GM21529 (cell line): ENCODE data around the gene ZBTB45.
"Not testable (repeated sequence)": the region's sequence is repeated elsewhere in the genome, so short reads cannot be mapped to it uniquely, and the experiment has no call there.

Source experiments
- ATAC-seq: cut with Tn5 transposase; IDR thresholded peaks from one replicate; pipeline ENCODE4 v1.9.1; 2021; ENCODE audit not compliant: unreplicated experiment

ZBTB45 gene

DNA sequence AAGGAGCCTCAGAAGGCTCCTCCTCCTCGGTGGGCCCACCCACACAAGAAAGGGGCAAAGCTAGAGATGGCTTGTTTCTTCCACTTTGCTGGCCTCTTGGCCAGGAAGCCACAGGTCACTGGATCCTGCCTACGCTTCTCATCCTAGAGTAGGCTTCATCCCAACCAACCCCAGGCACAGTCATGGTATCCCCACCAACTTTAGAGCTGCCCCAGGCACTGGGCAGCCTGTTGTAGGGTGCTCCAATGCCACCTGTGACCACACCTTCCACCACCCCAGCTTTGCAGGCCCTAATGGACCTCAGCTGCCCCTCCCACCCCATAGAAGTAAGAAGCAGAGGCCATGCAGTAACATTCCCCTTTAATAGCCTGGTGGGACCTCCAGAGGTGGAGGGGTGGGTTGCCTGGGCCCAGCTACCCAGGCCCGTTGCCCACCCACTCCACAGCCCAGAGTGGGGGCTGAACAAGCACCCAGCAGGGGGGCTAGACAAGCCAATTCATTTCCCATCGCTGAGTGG is 35.8 kb upstream of the ZBTB45 start:
- no peak for ATAC-seq

- ATAC-seq: peak; percentile 27
These were observed 35.1 kb upstream of the ZBTB45 start, which contains the start of gene CHMP2A for GRCh38 chr19:58554494-58555368. TSS of gene CHMP2A (minus strand) at chr19:58555105. CDS start at chr19:58554212, 893 bp downstream.

DNA sequence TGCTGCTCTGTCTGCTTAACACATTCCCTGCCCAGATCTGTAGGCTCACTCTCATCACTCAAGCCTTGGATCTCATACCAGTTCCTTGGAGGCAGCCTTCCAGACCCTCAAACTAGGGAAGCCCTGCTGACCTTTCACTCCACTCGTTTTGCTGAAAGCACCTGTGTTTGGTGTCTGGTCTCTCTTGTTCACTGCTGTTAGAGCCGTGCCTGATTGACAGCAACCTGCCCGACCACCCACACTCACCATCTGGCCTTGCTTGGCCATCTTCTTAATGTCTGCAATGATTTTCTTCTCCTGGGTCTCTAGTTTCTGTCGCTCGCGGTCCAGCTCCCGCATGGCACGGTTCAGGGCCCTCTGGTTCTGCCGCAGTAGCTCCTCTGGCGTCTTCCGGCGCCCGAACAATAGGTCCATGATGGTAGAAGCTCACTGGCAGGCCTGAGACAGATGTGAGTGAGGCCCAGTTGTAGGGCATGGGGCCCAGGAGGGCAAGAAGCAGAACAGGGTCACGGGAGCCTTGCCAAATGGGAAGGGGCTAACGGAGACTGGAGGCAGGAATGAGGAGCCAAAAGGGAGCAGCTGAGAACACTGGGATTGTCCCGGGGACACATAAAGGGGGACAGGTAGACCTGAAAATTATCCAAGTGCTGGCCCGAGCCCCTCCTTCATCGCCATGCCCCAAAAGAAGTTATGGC is 34.3 kb upstream of the ZBTB45 start:
- no peak for ATAC-seq

DNA sequence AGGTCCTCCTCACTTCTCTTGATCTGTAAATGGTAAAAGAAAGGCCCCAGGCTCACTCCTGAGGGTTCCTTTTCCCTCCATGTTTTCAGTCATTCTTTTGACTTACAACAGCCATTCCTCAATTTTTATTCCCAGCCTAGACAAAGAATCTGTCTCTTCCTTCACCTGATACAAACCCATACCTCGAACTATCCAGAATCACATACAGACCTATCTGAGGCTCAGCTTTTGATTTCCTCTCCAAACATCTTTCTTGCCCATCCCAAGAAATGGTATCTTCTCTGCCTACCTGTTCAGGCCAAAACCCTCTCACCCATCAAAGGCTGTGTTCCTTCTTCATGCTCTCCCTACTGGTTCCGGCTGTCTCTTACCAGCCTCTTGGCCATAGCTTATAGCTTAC is 33.0 kb upstream of the ZBTB45 start:
- no peak for ATAC-seq

GRCh38 chr19:58551577-58552471 is 32.2 kb upstream of the ZBTB45 start:
- no peak for ATAC-seq

DNA sequence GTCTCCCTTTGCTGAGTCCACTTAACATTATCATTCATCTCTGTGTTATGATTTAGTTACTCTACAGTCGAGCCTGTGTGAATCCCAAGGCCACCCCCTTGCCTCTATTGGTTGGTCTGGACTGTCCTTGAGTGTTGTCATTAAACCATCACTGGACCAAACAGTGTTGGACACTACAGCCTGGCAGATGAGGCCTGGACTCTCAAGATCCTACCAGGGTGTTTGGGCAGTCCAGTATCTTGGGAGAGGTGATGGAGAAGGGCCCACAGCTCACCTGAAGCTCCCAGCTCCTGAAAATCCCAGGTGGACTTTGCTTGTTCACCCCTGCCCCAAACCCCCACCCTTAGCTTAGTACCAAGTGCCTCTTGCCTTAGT is 31.5 kb upstream of the ZBTB45 start:
- no peak for ATAC-seq

DNA sequence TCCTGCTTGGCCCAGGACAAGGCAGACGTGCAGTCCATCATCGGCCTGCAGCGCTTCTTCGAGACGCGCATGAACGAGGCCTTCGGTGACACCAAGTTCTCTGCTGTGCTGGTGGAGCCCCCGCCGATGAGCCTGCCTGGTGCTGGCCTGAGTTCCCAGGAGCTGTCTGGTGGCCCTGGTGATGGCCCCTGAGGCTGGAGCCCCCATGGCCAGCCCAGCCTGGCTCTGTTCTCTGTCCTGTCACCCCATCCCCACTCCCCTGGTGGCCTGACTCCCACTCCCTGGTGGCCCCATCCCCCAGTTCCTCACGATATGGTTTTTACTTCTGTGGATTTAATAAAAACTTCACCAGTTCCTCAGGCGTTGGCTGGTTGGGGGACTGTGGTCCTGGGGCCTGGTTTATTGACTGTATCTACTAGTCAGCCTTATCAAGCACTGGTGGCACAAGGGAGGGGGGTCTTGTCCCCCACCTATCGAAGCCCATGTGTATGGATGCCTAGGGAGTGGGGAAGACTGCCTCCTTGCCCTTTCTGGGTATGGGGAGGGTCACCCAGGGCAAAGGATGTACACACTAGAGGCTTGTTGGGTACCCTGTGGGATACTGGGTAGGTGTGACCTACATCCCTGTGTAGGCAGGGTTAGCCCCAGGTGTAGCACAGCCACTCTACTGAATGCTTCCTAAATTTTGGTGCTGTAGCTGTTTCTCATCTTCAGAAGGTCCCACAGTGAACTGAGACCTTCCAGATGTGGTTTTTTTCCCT is 30.9 kb upstream of the ZBTB45 start:
- ATAC-seq: no peak

GRCh38 chr19:58549664-58550361 is 30.2 kb upstream of the ZBTB45 start:
- ATAC-seq: no peak

DNA sequence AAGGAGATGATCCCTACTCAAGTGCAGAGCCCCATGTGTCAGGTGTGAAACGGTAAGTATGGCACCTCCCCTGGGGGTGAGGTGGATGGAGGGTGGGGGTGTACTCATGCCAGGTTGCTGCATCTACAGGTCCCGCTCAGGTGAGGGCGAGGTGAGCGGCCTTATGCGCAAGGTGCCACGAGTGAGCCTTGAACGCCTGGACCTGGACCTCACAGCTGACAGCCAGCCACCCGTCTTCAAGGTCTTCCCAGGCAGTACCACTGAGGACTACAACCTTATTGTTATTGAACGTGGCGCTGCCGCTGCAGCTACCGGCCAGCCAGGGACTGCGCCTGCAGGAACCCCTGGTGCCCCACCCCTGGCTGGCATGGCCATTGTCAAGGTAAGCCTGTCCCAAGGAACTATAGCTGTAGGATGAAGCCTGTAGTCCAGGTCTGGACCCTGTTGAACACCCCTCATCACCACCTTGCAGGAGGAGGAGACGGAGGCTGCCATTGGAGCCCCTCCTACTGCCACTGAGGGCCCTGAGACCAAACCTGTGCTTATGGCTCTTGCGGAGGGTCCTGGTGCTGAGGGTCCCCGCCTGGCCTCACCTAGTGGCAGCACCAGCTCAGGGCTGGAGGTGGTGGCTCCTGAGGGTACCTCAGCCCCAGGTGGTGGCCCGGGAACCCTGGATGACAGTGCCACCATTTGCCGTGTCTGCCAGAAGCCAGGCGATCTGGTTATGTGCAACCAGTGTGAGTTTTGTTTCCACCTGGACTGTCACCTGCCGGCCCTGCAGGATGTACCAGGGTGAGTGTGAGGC is 29.5 kb upstream of the ZBTB45 start:
- ATAC-seq: no peak

DNA sequence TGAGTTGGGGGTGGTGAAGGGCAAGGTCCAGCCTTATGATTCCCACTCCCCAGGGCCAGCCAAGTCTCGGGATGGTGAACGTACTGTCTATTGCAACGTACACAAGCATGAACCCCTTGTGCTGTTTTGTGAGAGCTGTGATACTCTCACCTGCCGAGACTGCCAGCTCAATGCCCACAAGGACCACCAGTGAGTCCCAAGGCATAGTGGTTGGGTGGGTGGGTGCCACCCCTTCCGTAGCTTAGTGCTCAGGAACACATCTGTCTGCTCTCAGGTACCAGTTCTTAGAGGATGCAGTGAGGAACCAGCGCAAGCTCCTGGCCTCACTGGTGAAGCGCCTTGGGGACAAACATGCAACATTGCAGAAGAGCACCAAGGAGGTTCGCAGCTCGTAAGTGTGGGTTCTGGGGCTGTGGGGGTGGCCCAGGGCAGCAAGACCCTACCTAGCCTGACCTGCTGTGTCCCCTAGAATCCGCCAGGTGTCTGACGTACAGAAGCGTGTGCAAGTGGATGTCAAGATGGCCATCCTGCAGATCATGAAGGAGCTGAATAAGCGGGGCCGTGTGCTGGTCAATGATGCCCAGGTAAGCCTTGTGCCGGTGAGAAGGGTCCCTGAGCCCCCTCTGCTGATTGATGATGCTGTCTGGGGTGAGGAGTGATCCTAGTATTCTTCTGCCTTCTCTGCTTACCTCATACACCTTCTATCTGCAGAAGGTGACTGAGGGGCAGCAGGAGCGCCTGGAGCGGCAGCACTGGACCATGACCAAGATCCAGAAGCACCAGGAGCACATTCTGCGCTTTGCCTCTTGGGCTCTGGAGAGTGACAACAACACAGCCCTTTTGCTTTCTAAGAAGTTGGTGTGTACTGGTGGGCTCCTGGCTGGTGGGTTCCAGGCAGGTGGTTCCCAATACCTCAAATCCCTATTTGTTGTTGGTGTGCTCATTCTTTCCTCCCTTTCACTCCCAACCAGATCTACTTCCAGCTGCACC is 28.0 kb upstream of the ZBTB45 start:
- no peak for ATAC-seq

DNA sequence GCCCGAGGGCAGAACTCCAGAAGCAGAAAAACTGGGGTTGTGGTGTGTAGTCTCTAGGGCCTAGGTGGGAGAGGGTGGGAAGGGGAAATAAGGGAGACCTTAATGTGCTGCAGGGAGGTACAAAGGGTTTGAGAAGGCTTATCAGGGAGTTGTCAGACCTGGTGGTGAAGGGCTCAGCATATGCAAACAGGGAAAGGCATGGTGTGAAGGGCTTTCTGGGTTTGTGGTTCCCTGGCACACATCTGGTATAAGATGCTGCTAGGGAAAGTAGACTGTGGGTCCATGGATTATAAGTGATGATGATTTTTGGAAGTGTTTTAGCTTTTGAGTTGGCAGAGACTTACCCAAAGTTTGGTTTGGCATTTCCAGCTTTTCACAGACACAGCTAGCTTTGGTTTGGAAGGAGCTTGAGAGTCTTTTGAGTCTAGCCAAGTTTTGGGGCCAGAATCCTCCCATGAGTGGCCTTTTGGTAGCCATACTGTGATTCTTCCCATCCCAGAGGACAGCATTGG is 26.5 kb upstream of the ZBTB45 start:
- no peak for ATAC-seq

DNA sequence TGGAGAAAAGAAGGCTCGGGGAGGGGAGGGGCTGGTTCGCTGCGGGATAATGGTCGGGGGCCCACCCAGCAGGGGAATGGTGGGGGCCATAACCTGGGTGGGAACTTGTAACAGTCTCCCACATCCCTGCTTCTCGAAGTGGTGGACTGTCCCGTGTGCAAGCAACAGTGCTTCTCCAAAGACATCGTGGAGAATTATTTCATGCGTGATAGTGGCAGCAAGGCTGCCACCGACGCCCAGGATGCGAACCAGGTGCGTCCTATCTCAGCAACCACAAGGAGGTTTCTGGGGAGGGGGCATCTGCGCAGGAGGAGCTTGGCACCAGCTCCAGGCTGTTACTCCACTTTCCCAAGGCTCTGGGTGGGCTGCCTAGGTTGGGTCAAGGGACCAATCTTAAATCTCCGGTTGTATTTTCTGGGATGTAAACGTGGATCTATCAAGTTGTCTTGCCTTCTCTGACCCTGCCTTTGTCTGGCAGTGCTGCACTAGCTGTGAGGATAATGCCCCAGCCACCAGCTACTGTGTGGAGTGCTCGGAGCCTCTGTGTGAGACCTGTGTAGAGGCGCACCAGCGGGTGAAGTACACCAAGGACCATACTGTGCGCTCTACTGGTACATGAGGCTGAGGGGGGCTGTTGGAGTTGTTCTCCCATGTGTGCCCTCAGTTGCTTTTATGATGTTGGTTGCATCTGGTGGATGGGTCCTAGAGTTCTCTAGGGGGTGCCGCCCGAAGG is 25.8 kb upstream of the ZBTB45 start:
- no peak for ATAC-seq

DNA sequence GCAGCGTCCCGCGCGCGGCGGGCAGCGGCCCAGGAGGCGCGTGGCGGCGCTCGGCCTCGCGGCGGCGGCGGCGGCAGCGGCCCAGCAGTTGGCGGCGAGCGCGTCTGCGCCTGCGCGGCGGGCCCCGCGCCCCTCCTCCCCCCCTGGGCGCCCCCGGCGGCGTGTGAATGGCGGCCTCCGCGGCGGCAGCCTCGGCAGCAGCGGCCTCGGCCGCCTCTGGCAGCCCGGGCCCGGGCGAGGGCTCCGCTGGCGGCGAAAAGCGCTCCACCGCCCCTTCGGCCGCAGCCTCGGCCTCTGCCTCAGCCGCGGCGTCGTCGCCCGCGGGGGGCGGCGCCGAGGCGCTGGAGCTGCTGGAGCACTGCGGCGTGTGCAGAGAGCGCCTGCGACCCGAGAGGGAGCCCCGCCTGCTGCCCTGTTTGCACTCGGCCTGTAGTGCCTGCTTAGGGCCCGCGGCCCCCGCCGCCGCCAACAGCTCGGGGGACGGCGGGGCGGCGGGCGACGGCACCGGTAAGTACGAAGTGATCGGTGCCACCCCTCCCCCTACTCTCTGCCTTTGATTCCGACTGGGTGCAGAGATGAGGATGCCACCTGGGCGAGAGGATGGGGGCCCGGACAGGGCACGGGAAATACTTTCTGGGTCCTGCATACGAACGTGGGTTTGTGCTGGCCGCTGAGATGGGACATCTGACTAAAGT is 25.1 kb upstream of the ZBTB45 start:
- ATAC-seq: peak; percentile 50

DNA sequence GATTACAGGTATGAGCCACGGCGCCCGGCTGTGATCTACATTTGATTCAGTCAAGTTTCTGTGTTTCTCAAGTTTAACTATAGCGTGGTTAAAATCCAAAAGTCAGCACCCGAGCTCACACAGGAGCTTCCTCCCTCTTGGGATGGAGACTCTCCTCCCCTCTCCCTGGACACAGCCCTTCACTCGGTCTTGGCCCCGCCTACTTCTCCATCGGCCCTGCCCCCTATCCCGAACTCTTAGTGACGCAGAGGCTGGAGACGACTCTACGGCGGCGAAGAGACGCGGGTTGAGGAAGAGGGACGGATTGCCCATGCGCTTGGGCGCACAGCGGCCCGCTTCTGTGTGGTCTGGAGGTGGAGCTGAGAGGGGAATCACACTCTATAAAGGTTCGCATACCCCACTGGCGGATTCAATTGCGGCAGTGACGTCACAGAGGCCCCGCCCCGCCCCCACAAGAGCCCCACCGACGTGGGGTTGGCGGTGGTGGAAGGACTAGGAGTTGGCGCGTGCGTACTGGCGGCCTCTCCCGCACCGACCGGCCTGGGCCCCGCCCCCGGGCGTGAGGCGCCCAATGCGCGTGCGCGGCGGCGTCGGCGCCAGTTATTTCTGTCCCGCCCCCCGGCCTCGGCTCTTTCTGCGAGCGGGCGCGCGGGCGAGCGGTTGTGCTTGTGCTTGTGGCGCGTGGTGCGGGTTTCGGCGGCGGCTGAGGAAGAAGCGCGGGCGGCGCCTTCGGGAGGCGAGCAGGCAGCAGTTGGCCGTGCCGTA is 24.4 kb upstream of the ZBTB45 start, which contains the start of gene TRIM28:
TSS of gene TRIM28 (plus strand) at position 239 of the 765 bp plus-strand sequence. CDS start 694 bp downstream, outside the sequence.
- peak; percentile 82 for ATAC-seq

- ATAC-seq: not testable (repeated sequence)
These were observed 23.2 kb upstream of the ZBTB45 start for GRCh38 chr19:58542641-58543372.
